A673 (cell line): Measurements from ENCODE around the gene CYP2W1. TPM values are rescaled to one million over a fixed set of nuclear protein-coding genes. Genes with fewer than 3 reads are reported as not detected.

Experiments used
- BruUV-seq: library from RNA; stranded (reverse); fragments of 400-500 nt; replicated peaks from 2 replicates; lab custom pipeline; 2021; lab: Mats Ljungman, UMichigan
- CTCF ChIA-PET: fragments of 300-600 bp; sonication (Branson Sonifier 250); formaldehyde crosslinking; loops from one replicate; lab custom pipeline; 2022; ENCODE audit warnings: antibody characterized with exemption; lab: Charles Lee
- POLR2A ChIA-PET: fragments of 300-600 bp; sonication (Branson Sonifier 250); formaldehyde crosslinking; loops from one replicate; lab custom pipeline; 2022; ENCODE audit warnings: antibody characterized with exemption; ENCODE audit not compliant: low non-redundant PET; lab: Charles Lee
- DNase-seq: peaks from one replicate; pipeline ENCODE4 v3.0.0-alpha.2; 2015; ENCODE audit warnings: low spot score
- H3K27ac ChIP-seq: fragments of 200-600 bp; sonication (generic); 2 replicates; pipeline ENCODE4 v1.5.1; 2016; ENCODE audit warnings: mixed run types, low read depth, mild to moderate bottlenecking, mixed read lengths, antibody characterized with exemption, low read length; ENCODE audit not compliant: poor library complexity, severe bottlenecking
- H3K27me3 ChIP-seq: fragments of 200-600 bp; sonication (generic); replicated peaks from 2 replicates; pipeline ENCODE4 v1.6.1; 2017; ENCODE audit warnings: mixed run types, low read depth, mild to moderate bottlenecking, mixed read lengths, antibody characterized with exemption, low read length; ENCODE audit not compliant: insufficient read depth, poor library complexity
- H3K36me3 ChIP-seq: fragments of 200-600 bp; sonication (generic); 2 replicates; pipeline ENCODE4 v1.6.1; 2016; ENCODE audit warnings: mixed run types, mild to moderate bottlenecking, mixed read lengths, antibody characterized with exemption, low read length; ENCODE audit not compliant: insufficient read depth, poor library complexity, severe bottlenecking
- H3K4me1 ChIP-seq: fragments of 200-600 bp; sonication (generic); 2 replicates; pipeline ENCODE4 v1.6.1; 2017; ENCODE audit warnings: mixed run types, mild to moderate bottlenecking, mixed read lengths, antibody characterized with exemption, low read length; ENCODE audit not compliant: insufficient read depth, poor library complexity, severe bottlenecking
- H3K4me3 ChIP-seq: fragments of 200-600 bp; sonication (generic); 2 replicates; pipeline ENCODE4 v1.5.1; 2016; ENCODE audit warnings: low read depth, mixed run types, mild to moderate bottlenecking, mixed read lengths, low read length; ENCODE audit not compliant: poor library complexity, severe bottlenecking
- H3K9me3 ChIP-seq: fragments of 200-600 bp; sonication (generic); 2 replicates; pipeline ENCODE4 v1.6.1; 2016; ENCODE audit warnings: mixed run types, low read depth, mild to moderate bottlenecking, mixed read lengths, antibody characterized with exemption, low read length; ENCODE audit not compliant: poor library complexity, severe bottlenecking
- CTCF ChIP-seq: fragments of 300-800, 200-600 bp; sonication (generic); conservative IDR thresholded peaks from 2 replicates; pipeline ENCODE4 v1.5.1; 2017; ENCODE audit warnings: low read depth, mild to moderate bottlenecking, antibody characterized with exemption, low read length, moderate library complexity, mixed read lengths
- EZH2 ChIP-seq: fragments of 200-600 bp; sonication (generic); IDR thresholded peaks from 2 replicates; pipeline ENCODE4 v1.6.1; 2017; ENCODE audit warnings: borderline replicate concordance, low read depth, mild to moderate bottlenecking, mixed read lengths, antibody characterized with exemption, low read length; ENCODE audit not compliant: poor library complexity, severe bottlenecking
- intact Hi-C: fragments of 100-400 bp; cut with micrococcal nuclease; formaldehyde crosslinking; loops from one replicate; pipeline ENCODE4 v1.10.0; 2022; ENCODE audit not compliant: unreplicated experiment
- total RNA-seq: library from RNA; stranded (reverse); gene quantifications from 2 replicates; pipeline ENCODE4 v1.2.3, GENCODE V29; 2021

The CYP2W1 gene
- total RNA-seq, 1 experiment from 2014 or later = not detected

- no TSS peak for BruUV-seq
- Histone ChIP-seq H3K4me3 (no peak overlapping the region), H3K4me1 (peaks cover 10% of the 10 kb centered on the region), H3K27me3 (no peaks in the 10 kb centered on the region), H3K9me3 (no peaks in the 10 kb centered on the region), H3K36me3 (peaks cover 12% of the 10 kb centered on the region), H3K27ac (no peak overlapping the region)
- intact Hi-C loops = no loop called here
- no peak for TF ChIP-seq EZH2
- no peak for TF ChIP-seq CTCF
- DNase-seq = no peak
- ChIA-PET POLR2A (no interaction called here), CTCF (no interaction called here)
These were observed 47.6 kb downstream of the CYP2W1 start for GRCh38 chr7:1030444-1031070.

DNA sequence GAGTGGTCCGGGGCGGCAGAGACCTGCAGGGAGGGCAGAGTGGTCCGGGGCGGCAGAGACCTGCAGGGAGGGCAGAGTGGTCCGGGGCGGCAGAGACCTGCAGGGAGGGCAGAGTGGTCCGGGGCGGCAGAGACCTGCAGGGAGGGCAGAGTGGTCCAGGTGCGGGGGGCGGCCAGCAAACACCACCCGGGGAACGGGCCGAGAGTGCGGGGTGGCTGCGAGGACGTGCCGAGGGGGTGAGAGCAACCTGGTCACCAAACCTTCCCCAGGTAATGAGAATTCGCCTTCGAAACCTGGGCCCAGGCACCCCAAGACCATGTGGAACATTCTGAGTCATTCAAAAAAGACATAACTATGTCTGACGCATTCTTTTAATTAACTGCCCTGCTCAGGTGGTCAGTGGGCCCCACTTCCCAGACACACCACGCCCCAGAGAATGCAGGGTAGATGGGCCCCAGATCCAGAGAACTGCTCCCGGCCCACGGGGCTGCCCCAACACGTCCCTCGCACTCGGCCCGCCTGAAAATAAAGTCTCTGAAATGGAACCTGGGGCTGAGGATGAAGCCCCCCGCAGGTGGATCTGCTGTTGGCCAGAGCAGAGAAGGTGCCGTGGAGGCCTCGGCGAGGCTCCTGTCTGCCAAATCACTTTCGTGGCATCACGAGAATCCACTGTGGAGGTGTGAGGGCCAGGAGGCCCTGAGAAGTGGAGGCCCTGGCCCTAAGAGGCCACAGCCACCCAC is 48.9 kb downstream of the CYP2W1 start:
- H3K27ac ChIP-seq = no peak overlapping the region
- H3K36me3 ChIP-seq = peaks cover under 1% of the 10 kb centered on the region
- POLR2A ChIA-PET = no interaction called here
- intact Hi-C loops = no loop called here
- H3K9me3 ChIP-seq = no peaks in the 10 kb centered on the region
- CTCF ChIA-PET = no interaction called here
- no peak for DNase-seq
- no peak overlapping the region for H3K4me3 ChIP-seq
- H3K27me3 ChIP-seq = no peaks in the 10 kb centered on the region
- no TSS peak for BruUV-seq
- peaks cover 10% of the 10 kb centered on the region for H3K4me1 ChIP-seq
- no peak for TF ChIP-seq EZH2

DNA sequence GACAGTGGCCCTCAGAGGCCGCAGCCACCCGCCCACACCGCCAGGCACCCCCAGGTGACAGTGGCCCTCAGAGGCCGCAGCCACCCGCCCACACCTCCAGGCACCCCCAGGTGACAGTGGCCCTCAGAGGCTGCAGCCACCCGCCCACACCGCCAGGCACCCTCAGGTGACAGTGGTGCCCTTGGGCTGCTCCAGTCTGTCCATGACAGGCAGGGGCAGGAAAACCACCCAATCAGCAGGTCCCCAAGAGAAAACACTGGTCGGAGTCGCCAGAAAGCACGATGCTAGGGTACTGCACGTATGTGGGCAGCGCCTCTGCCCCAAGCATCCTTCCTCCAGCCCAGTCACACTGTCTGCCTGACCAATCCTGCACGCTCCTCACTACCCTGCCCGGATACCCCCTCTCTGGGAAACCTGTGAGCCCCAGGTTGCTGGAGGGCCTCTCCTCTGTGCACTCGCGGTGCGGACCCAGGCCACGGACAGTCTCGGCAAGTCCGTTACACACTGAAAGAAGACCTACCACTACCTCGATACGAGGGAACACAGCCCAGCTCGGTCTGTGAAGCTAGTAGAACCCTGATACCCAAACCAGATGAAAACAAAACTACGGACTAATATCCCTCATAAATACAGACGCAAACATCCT is 49.7 kb downstream of the CYP2W1 start:
- no peak for DNase-seq
- Histone ChIP-seq H3K27ac (no peak overlapping the region), H3K36me3 (no peaks in the 10 kb centered on the region), H3K9me3 (no peaks in the 10 kb centered on the region), H3K4me1 (peaks cover 10% of the 10 kb centered on the region), H3K4me3 (no peak overlapping the region), H3K27me3 (no peaks in the 10 kb centered on the region)
- ChIA-PET POLR2A (no interaction called here), CTCF (no interaction called here)
- no TSS peak for BruUV-seq
- intact Hi-C loops = no loop called here
- TF ChIP-seq EZH2 (no peak), CTCF (no peak)
